Measurements from ENCODE around the gene PEMT. TPM values are rescaled to one million over a fixed set of nuclear protein-coding genes. Genes with fewer than 3 reads are reported as not detected.

The PEMT gene
- total and polyA plus RNA-seq, 12 donors: 19.7 to 141 (median 65.3) TPM

DNA sequence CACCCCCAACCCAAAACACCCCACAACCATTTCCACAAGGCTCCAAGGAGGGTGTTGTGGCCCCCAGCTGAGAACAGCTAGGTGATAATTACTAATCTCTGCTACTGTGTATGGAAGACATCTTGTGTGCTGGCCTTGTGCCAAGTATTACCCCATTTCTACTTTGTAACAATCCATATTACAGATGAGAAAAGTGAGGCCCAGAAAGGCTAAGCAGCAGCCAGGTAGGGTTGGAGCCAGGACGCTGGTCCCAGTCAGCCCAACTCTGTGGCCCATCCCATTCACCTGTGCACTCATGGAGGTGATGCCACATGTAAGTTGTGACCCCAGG is 12.4 kb upstream of the PEMT start:
- Histone ChIP-seq H3K4me1 (replicated peaks in 1 of 2) (no peaks in the 10 kb centered on the region), H3K4me3 (no peak overlapping the region), H3K36me3 (replicated peaks in 1 of 2) (no peaks in the 10 kb centered on the region), H3K9me3 (replicated peaks in 1 of 3) (no peaks in the 10 kb centered on the region), H3K27ac (no peak overlapping the region), H3K27me3 (no peaks in the 10 kb centered on the region)
- WGBS, 4 donors: 83 to 95% (median 87%) methylated on average over 1 of the region's 1 CpG
- TF ChIP-seq POLR2A (IDR thresholded peaks at IDR 0.05): no peak
- TF ChIP-seq, protein P1, sequence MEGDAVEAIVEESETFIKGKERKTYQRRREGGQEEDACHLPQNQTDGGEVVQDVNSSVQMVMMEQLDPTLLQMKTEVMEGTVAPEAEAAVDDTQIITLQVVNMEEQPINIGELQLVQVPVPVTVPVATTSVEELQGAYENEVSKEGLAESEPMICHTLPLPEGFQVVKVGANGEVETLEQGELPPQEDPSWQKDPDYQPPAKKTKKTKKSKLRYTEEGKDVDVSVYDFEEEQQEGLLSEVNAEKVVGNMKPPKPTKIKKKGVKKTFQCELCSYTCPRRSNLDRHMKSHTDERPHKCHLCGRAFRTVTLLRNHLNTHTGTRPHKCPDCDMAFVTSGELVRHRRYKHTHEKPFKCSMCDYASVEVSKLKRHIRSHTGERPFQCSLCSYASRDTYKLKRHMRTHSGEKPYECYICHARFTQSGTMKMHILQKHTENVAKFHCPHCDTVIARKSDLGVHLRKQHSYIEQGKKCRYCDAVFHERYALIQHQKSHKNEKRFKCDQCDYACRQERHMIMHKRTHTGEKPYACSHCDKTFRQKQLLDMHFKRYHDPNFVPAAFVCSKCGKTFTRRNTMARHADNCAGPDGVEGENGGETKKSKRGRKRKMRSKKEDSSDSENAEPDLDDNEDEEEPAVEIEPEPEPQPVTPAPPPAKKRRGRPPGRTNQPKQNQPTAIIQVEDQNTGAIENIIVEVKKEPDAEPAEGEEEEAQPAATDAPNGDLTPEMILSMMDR (IDR thresholded peaks at IDR 0.05): no peak
- intact Hi-C loops (cut with DNase I): no loop called here
- DNase-seq: no peak

DNA sequence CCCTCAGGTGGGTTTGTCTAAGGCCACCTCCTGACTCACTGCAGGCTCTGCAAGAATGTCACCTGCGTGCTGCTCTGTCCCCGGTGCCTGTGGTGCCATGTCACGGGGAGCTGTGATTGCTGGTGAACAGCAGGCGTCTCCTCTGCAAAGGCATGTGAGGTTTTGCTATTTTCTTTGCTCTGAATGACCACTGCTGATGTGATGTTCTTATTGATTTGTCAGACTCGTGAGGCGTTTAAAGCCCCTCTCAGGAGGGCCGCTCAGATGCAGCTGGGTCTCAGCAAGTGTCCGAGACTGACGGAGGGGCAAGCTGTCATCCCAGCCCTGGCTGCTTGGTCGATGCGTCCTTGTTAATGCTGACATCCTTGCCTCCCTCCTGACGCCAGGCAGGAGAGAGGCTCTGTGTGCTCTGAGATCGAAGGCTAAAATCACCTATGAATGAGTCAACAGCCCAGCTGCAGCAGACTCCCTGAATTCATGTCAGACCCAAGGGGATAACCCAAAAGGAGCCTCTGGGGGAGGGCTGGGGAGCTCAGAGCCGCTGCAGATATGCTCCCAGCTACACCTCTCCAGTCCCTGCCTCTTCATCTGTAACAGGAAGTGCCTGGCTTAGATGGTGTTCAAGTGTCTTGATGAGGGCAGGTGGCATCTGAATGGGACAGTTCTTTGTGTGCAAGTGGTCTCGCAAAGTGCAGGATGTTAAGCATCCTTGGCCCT is 11.8 kb upstream of the PEMT start:
- Histone ChIP-seq H3K36me3 (replicated peaks in 1 of 2) (no peaks in the 10 kb centered on the region), H3K9me3 (replicated peaks in 1 of 3) (no peaks in the 10 kb centered on the region), H3K27ac (no peak overlapping the region), H3K4me1 (replicated peaks in 1 of 2) (no peaks in the 10 kb centered on the region), H3K27me3 (no peaks in the 10 kb centered on the region), H3K4me3 (no peak overlapping the region)
- TF ChIP-seq, protein P1 (IDR thresholded peaks at IDR 0.05): no peak
- TF ChIP-seq POLR2A (IDR thresholded peaks at IDR 0.05): no peak
- WGBS, 4 donors: 61 to 77% (median 65%) methylated on average over 8 to 15 of the region's 15 CpGs
- intact Hi-C loops (cut with DNase I): no loop called here
- no peak for DNase-seq

DNA sequence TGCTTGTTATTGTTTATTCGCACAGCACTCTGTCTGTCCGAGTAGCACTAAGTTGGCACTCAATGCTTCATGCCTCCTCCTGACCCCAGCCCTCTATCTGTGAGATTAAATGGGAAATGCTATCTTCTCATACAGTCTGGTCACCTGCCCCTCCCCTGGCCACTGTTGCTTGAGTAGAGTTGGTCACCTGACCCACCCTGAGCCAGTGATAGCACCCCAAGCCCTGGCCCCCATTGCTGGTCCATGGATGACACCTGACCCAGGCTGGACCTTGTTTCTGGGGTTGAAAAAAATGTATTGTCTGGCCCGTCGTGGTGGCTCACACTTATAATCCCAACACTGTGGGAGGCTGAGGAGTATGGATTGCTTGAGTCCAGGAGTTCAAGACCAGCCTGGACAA is 8.5 kb upstream of the PEMT start:
- intact Hi-C loops (cut with DNase I): no loop called here
- no peak for TF ChIP-seq POLR2A (IDR thresholded peaks at IDR 0.05)
- TF ChIP-seq, protein P1 (IDR thresholded peaks at IDR 0.05): no peak
- Histone ChIP-seq H3K36me3 (replicated peaks in 1 of 2) (no peaks in the 10 kb centered on the region), H3K4me1 (replicated peaks in 1 of 2) (no peaks in the 10 kb centered on the region), H3K9me3 (replicated peaks in 1 of 3) (no peaks in the 10 kb centered on the region), H3K27ac (no peak overlapping the region), H3K27me3 (no peaks in the 10 kb centered on the region), H3K4me3 (no peak overlapping the region)
- 91 to 100% (median 94%) methylated on average over 4 of the region's 4 CpGs for WGBS, 4 donors
- DNase-seq: no peak

GRCh38 chr17:17598003-17598402 is 6.5 kb upstream of the PEMT start:
- Histone ChIP-seq H3K4me1 (replicated peaks in 1 of 2) (peaks cover under 1 to 2% of the 10 kb centered on the region in 2 donors), H3K27ac (no peak overlapping the region), H3K9me3 (replicated peaks in 1 of 3) (no peaks in the 10 kb centered on the region), H3K27me3 (no peaks in the 10 kb centered on the region), H3K4me3 (no peak overlapping the region), H3K36me3 (replicated peaks in 1 of 2) (no peaks in the 10 kb centered on the region)
- TF ChIP-seq, protein P1 (IDR thresholded peaks at IDR 0.05): no peak
- TF ChIP-seq POLR2A (IDR thresholded peaks at IDR 0.05): no peak
- intact Hi-C loops (cut with DNase I): no loop called here
- WGBS, 4 donors: 82 to 98% (median 88%) methylated on average over 2 of the region's 2 CpGs
- no peak for DNase-seq

Data from adrenal gland (tissue), 12 donors.